ENCODE results near the gene CYP2R1. TPM values are rescaled to one million over a fixed set of nuclear protein-coding genes. Genes with fewer than 3 reads are reported as not detected.

The CYP2R1 gene
- total and polyA plus RNA-seq, 2 of the 13 experiments (the other 11 are each of a cell fraction or from before 2014, with no cell fraction given) = 0.59 to 0.60 TPM

DNA sequence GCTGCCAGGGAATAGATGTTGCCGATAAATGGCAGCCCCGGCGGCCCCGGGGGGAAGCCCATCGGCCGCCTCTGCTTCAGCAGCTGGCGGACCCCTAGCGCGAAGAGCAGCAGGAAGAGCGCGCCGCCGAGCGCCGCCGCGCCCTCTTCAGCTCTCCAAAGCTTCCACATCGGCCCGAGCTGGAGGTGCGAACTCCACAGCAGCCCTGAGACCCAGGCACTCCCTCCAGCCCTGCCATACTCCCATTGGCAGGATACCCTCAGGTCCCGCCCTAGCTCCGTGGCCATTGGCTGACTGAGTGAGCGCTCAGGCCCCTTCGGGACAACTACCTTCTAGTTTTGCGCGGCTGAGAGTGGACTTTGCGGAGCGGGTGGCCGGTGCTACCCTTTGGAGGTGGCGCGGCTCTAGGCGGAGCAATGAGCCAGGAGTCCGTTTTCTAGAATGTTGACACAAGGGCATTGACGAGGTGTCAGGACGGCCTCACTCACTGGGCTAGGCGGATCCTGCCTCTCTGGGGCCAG lies at the start of gene CYP2R1 (continued):
- no peak for TF ChIP-seq PLSCR1 (CRISPR knock-in tag; IDR thresholded peaks at IDR 0.05; ENCODE audit: borderline replicate concordance)
- TF ChIP-seq RBFOX2 (IDR thresholded peaks at IDR 0.05; ENCODE audit: low read depth, low read length) = peak; percentile 50
- peak; percentile 40; the same call in 1 of the 2 replicates for TF ChIP-seq ZFY (CRISPR knock-in tag; IDR thresholded peaks at IDR 0.05)
- peak; percentile 66; the same call in 1 of the 2 replicates for TF ChIP-seq KLF6 (CRISPR knock-in tag; IDR thresholded peaks at IDR 0.05)
- TF ChIP-seq ATF2 (CRISPR knock-in tag; IDR thresholded peaks at IDR 0.05) = 0 out of 2 replicates have a peak, but pooled peaks have one; percentile 11
- TF ChIP-seq SATB2 (CRISPR knock-in tag; IDR thresholded peaks at IDR 0.05) = 0 out of 2 replicates have a peak, but pooled peaks have one; percentile 16
- 0 out of 2 replicates have a peak, but pooled peaks have one; percentile 32 for TF ChIP-seq GFI1 (CRISPR knock-in tag; IDR thresholded peaks at IDR 0.05; ENCODE audit: borderline replicate concordance)
- TF ChIP-seq POGZ (CRISPR knock-in tag; IDR thresholded peaks at IDR 0.05) = peak; percentile 93
- TF ChIP-seq SNRNP70 (IDR thresholded peaks at IDR 0.05; ENCODE audit: low read depth, low read length) = no peak
- peak; percentile 24 for TF ChIP-seq TEAD3 (CRISPR knock-in tag; optimal IDR thresholded peaks at IDR 0.05; ENCODE audit: borderline replicate concordance)
- TF ChIP-seq THAP11 (CRISPR knock-in tag; IDR thresholded peaks at IDR 0.05) = peak; percentile 37; the same call in 1 of the 2 replicates
- TF ChIP-seq SIX4 (CRISPR knock-in tag; IDR thresholded peaks at IDR 0.05) = peak; percentile 44; the same call in 1 of the 2 replicates
- TF ChIP-seq HINFP (CRISPR knock-in tag; IDR thresholded peaks at IDR 0.05; ENCODE audit: low read depth) = peak; percentile 69; the same call in 1 of the 2 replicates
- no peak for TF ChIP-seq FOXK2 (IDR thresholded peaks at IDR 0.05)
- TF ChIP-seq ZSCAN29 (CRISPR knock-in tag; conservative IDR thresholded peaks at IDR 0.05) = no peak
- no peak for TF ChIP-seq FOXA1 (IDR thresholded peaks at IDR 0.05)
- peak; percentile 60 for TF ChIP-seq FOXA1 (CRISPR knock-in tag; IDR thresholded peaks at IDR 0.05)
- TF ChIP-seq ZNF792 (CRISPR knock-in tag; IDR thresholded peaks at IDR 0.05) = 0 out of 2 replicates have a peak, but pooled peaks have one; percentile 14
- no peak for TF ChIP-seq ZNF761 (CRISPR knock-in tag; conservative IDR thresholded peaks at IDR 0.05)
- TF ChIP-seq KMT2B (CRISPR knock-in tag; IDR thresholded peaks at IDR 0.05) = peak; percentile 49; the same call in 1 of the 2 replicates
- no peak for TF ChIP-seq CEBPB (IDR thresholded peaks at IDR 0.05; ENCODE audit: borderline replicate concordance, low read depth, low read length)
- TF ChIP-seq ZNF557 (CRISPR knock-in tag; IDR thresholded peaks at IDR 0.05) = no peak; the same call in 1 of the 2 replicates
- TF ChIP-seq ZNF17 (CRISPR knock-in tag; IDR thresholded peaks at IDR 0.05) = no peak
- TF ChIP-seq ZNF331 (CRISPR knock-in tag; IDR thresholded peaks at IDR 0.05) = peak; percentile 64; the same call in 1 of the 2 replicates
- TF ChIP-seq HOXA9 (CRISPR knock-in tag; IDR thresholded peaks at IDR 0.05; ENCODE audit: borderline replicate concordance) = no peak
- TF ChIP-seq NFKB2 (CRISPR knock-in tag; IDR thresholded peaks at IDR 0.05; ENCODE audit: borderline replicate concordance) = peak; percentile 75; the same call in 1 of the 2 replicates
- TF ChIP-seq ZNF101 (CRISPR knock-in tag; IDR thresholded peaks at IDR 0.05; ENCODE audit: borderline replicate concordance, low read depth) = no peak
- TF ChIP-seq ZNF563 (CRISPR knock-in tag; IDR thresholded peaks at IDR 0.05) = peak; percentile 82; the same call in 1 of the 2 replicates
- 0 out of 2 replicates have a peak, but pooled peaks have one; percentile 20 for TF ChIP-seq FOSL2 (CRISPR knock-in tag; IDR thresholded peaks at IDR 0.05)
- peak; percentile 66 for TF ChIP-seq BCL6 (CRISPR knock-in tag; IDR thresholded peaks at IDR 0.05)
- TF ChIP-seq MAF1 (CRISPR knock-in tag; IDR thresholded peaks at IDR 0.05; ENCODE audit: borderline replicate concordance) = no peak
- TF ChIP-seq NCOA1 (CRISPR knock-in tag; IDR thresholded peaks at IDR 0.05) = no peak

All from HepG2 (cell line).